HT1080 (cell line): ENCODE data around the gene DIP2B. TPM values are rescaled to one million over a fixed set of nuclear protein-coding genes. Genes with fewer than 3 reads are reported as not detected.

Source experiments
- small RNA-seq: library from RNA; depleted of rRNA; stranded (forward); fragments of <200 nt; gene quantifications from one replicate; pipeline ENCODE3, GENCODE V24; 2014
- total RNA-seq: library from RNA; depleted of rRNA; stranded (reverse); fragments of >200 nt; shearing (Covaris generic); gene quantifications from 2 replicates; pipeline ENCODE4 v1.2.3, GENCODE V29; 2014; rRNA removed

DIP2B gene
- total RNA-seq, 1 experiment from 2014 or later: 45.3 TPM

Small RNAs within 50 kb of the gene (small RNA-seq; reads per million reads assigned to genes)
- gene RF00019 (not detected), gene RNU6-238P (not detected), gene RNU6-769P (not detected)

Other genes starting within 250 kb of the DIP2B start
- gene LIMA1, start 221.5 kb upstream of the DIP2B start, total RNA-seq: 53.2 and 54.5 TPM in 2 replicates
- 0.03 TPM in 1 of 2 replicates, not detected in the other for gene FAM186A, start 108.4 kb upstream of the DIP2B start, total RNA-seq
- 34.0 and 49.9 TPM in 2 replicates for gene LARP4, start 104.1 kb upstream of the DIP2B start, total RNA-seq